ELF-1 (cell line): ENCODE data around the gene DPH3.

Source experiments
- DNase-seq: peaks from one replicate; pipeline ENCODE4 v3.0.0-alpha.2; 2016; ENCODE audit warnings: low read depth, low spot score

DPH3 gene

DNA sequence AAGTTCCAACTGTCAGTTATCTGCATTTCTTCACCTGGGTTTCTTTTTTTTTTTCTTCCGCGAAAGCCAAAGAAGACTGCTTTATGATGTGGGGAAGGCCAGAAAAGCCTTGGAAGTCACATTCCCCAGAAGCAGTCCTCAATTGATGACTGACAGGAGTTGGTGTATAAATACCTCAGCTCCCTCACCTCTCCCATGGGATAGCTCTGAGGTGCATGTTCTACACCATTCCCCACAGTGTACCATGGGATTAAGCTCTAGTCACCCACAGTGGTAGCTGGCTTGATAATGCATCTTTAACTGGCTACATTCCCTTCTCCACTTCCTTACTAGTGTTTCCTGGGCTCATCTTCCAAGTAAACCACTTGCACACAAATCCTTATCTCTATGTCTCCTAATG, 30.5 kb downstream of the DPH3 start:
- peak; percentile 12 for DNase-seq

DNA sequence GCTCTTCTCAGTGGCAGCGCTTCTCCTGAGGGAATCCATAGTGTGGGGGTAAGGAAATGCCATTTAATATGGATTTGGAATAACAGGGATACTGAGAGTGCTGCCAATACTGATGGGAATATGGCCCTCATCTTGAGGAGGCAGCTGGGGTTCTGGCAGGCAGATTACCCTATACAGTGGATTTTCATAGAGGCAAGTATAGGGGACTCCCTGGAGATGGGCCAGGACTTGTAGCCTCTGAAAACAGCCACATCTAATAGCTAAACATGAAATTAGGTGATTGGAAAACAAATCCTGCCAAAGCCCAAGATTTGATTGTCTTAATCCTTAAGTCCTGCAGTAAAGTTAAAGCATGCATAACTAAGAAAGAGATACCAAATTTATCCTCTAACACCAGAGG, 30.9 kb downstream of the DPH3 start:
- DNase-seq = no peak

DNA sequence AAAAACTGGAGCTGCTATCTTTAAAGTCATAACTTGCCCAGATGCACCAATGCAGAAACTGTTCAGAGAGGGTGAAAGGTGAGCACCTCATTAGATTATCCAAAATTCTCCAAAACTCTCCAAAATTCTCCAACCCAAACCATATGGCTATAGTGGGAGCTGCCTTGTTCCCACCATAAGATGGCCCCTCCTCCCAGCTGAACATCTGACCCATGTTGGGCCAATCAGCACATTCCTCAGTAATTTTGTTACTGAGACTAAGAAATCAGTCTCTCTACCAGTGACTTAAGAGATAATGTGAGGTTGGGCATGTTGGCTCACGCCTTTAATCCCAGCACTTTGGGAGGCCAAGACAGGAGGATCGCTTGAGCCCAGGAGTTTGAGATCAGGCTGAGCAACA, 32.8 kb downstream of the DPH3 start:
- no peak for DNase-seq

DNA sequence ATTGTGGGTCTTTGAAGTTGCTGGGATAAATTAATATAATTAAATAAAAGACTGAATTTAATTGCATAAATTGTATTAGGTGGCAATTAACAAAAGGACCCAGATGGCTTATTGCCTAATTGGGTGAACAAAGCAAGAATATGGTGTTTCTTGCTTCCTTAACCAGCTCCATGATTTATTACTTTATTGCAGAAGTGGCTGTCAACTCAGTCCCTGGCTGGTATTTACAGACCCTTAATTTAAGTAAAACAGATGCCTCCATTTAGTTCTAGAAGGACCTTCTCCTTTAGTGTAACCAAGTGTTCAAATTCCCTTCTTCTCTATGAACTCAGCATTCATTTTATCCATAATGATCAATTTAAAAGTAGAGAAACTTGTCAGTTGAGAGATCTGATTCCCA, 35.1 kb downstream of the DPH3 start:
- no peak for DNase-seq

DNA sequence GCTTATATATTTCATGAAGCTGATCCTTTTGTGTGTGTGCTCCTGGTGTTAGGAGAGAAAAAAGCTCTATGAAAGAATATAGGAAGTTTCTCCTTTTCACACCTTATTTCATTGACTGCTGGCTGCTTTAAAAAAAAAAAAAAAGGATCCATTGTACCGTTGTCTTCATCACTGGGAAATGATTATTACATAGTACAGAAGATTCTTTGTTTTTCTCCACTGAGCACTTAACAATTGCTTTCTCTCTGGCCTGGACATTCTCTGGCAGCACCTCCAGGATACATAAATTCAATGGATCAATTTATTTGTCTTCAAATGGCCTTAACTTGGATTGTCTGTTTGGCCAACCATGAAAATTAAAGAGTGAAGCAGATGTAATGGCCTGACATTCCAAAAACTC, 37.2 kb downstream of the DPH3 start:
- no peak for DNase-seq

DNA sequence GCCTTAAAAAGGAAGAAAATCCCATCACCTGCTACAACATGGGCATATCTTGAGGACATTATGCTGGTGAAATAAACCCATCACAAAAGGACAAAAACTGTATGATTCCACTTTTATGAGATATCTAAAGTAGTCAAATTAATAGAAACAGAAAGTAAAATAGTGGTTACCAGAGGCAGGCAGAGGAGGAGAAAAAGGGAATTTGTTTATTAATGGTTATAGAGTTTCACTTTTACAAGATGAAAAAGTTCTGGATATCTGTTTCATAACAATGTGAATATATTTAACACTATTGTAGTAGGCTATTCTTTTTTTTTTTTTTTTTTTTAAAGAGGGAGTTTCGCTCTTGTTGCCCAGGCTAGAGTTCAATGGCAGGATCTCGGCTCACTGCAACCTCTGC, 40.4 kb downstream of the DPH3 start:
- no peak for DNase-seq

DNA sequence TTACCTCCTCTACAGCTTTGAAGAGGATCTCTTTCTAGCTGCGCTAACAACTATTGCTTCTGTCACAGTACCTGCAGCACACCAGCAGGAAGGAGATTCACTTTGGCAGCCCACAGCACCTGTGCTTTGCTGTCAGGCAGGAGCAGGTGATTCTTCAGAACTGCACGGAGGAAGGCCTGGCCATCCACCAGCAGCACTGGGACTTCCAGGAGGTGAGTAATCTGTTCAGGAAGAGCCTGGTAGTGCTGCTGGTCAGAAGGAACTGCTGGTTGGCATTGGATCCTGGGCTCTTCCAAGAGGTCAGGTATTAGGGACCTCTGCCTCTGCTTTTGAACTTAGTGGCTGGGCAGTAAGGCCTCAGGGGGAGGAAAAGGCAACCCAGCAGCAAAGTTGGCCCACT, 42.2 kb downstream of the DPH3 start:
- no peak for DNase-seq

DNA sequence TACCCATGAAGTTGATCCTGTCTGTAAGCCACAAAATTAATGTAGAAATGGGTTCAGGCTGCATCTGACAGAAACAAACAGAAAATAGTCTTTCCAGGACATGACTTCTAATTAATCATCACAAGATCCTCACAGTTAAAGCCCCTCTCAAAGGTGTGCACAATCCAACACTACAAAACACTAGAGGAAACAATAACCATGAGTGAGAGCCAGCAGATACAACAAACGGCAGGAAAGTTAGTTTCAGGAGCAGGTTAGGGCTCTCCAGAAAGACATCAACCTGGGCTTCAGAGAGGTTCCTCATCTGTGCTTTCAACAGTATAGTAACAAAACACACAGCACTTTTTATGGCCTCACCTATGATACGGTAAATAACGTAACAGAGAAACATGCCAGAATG, 42.8 kb downstream of the DPH3 start:
- no peak for DNase-seq

DNA sequence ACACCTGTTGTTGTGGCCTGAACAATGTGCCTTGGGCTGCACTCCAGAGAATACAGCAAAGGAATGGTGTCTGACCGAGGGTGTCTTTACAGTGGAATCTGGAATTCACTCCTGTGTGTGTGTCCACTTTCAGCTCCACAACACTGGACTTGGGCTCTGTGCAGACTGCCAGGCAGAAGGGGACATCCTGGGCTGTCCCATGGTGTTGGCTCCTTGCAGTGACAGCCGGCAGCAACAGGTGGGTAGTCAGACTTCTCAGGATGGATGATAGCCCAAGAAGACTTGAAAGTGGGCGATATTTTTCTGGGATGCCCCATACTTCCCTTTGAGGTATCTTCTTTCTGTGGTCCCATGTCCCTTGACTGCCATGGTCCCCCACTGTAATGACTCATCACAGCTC, 45.0 kb downstream of the DPH3 start:
- no peak for DNase-seq

DNA sequence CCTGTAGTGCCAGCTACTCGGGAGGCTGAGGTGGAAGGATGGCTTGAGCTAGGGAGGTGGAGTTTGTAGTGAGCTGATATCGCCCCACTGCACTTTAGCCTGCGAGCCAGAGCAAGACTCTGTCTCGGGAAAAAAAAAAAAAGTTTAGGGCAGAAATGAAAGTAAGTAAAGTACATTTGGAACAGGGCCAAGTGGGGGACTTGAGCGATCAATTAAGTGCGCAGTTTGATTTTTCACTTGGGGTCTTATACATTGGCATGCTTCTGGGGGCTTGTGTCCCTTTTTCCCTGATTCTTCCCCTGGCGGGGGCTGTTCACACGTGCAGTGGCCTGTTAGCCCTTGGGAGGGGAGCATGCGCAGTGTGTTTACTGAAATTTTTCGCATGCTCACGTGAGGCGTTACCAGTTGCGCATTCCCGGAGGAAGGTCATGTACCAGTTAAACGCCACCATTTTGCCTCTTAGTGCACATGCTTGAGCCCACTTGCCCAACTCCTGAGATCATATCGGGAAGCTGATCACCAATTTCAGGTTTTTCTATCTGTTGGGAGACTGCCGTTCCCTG, 48.3 kb downstream of the DPH3 start:
- DNase-seq = no peak

DNA sequence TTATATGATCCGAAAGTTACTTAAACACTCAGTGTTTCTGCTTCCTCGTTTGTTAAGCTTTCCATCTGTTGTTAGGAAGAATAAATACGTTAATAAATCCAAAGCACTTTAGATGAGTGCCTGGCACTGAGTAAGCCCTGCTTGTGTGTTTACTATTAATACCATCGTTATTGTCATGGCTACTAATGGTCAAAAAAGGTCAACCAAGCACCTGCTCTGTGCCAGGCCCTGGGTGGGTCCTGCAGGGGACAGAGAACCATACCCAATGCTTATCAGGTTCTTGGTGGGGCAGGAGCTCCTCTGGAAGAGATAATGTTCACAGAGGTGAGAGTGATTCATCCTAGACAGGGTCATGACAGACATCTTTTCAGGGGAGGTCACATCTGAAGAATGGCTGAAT, 50.4 kb downstream of the DPH3 start:
- DNase-seq = no peak

DNA sequence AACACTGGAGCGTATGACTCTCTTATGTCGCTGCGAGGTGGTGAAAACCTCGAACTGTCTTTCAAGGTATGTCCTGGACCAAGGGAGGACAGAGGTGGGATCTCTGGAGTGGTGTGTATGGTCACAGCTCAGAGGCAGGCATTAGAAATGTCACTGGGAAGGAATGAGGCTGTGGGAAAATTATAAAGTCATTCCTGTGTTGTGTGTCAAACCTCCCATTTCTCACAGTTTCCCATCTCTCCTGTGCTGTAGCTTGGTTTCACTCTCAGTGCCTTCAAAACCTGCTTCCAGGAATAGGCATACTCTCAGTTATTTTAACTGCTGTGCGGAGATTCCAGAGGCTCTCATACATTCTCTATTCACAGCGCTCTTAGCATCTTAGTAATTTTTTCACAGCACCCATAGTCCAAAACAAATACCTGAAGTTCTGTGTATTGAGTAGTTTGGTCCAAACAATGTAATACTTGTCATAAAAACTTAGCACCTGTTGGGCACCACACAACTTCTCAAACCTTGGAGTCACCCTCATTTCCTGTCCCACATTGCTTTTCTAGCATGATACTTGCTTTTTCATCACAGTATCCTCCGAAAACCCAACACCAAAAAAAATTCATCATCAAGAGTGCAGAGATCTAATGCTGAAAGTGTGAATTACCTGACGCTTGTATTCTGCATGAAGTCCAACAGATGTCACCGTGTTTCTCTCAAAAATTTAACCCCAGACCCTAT, 53.4 kb downstream of the DPH3 start:
- no peak for DNase-seq
